Stimulated activated CD4-positive, alpha-beta T cell treated with anti-CD3 and anti-CD28 coated beads, Interleukin-1b, Interleukin-23, amount 100 ng/mL, for 24 hours (primary cell): ENCODE results near the gene PRKAB2.
"Not testable (repeated sequence)": the region's sequence is repeated elsewhere in the genome, so short reads cannot be mapped to it uniquely, and the experiment has no call there.

ENCODE experiments used
- DNase-seq, 4 experiments: peaks; one replicate each; pipeline ENCODE4 v3.0.0-alpha.2; 2020; ENCODE audit warnings: low read depth in 4 of 4, low spot score in 1 of 4

Gene PRKAB2

GRCh38 chr1:147177611-147178380 is 5.5 kb upstream of the PRKAB2 start:
- no peak for DNase-seq

- no peak for DNase-seq
Observed at GRCh38 chr1:147171399-147172167, 687 bp downstream of the PRKAB2 start.

GRCh38 chr1:147169840-147170674 is 2.2 kb downstream of the PRKAB2 start:
- DNase-seq, result no peak

GRCh38 chr1:147169171-147169570 is 3.1 kb downstream of the PRKAB2 start:
- DNase-seq, result no peak

- no peak for DNase-seq
Observed at GRCh38 chr1:147168626-147169058, 3.6 kb downstream of the PRKAB2 start.

GRCh38 chr1:147167365-147167764 is 4.9 kb downstream of the PRKAB2 start:
- DNase-seq, result no peak

- no peak for DNase-seq
Observed at GRCh38 chr1:147163019-147163418, 9.3 kb downstream of the PRKAB2 start.

- no peak for DNase-seq
Observed at GRCh38 chr1:147162093-147162492, 10.2 kb downstream of the PRKAB2 start.

GRCh38 chr1:147157116-147157515 is 15.2 kb downstream of the PRKAB2 start:
- not testable (repeated sequence) for DNase-seq

GRCh38 chr1:147156642-147157041 is 15.6 kb downstream of the PRKAB2 start:
- no peak for DNase-seq

GRCh38 chr1:147152772-147153171 is 19.5 kb downstream of the PRKAB2 start:
- DNase-seq, result no peak

GRCh38 chr1:147151244-147151643 is 21.0 kb downstream of the PRKAB2 start:
- DNase-seq, result no peak

- DNase-seq, result no peak
Observed at GRCh38 chr1:147142886-147143285, 29.4 kb downstream of the PRKAB2 start.

- not testable (repeated sequence) for DNase-seq
Observed at GRCh38 chr1:147130721-147131120, 41.5 kb downstream of the PRKAB2 start.

- DNase-seq, result no peak
Observed at GRCh38 chr1:147129116-147129873, 43.0 kb downstream of the PRKAB2 start.

- DNase-seq, result no peak
Observed at GRCh38 chr1:147124266-147124665, 48.0 kb downstream of the PRKAB2 start.

GRCh38 chr1:147117109-147117508 is 55.2 kb downstream of the PRKAB2 start:
- DNase-seq, result no peak

- DNase-seq, result no peak
Observed at GRCh38 chr1:147115496-147115895, 56.8 kb downstream of the PRKAB2 start.

- DNase-seq, result not testable (repeated sequence)
Observed at GRCh38 chr1:147115079-147115478, 57.2 kb downstream of the PRKAB2 start.

- DNase-seq, result not testable (repeated sequence)
Observed at GRCh38 chr1:147114353-147114752, 57.9 kb downstream of the PRKAB2 start.
